A549 (cell line): ENCODE measurements around the gene NELFCD.
"Not testable (repeated sequence)": the region's sequence is repeated elsewhere in the genome, so short reads cannot be mapped to it uniquely, and the experiment has no call there.

Experiments
- CHD2 ChIP-seq: fragments of 150-350 bp; IDR thresholded peaks from 2 replicates; pipeline ENCODE4 v1.6.1; 2014; ENCODE audit warnings: low read length; ENCODE audit not compliant: partially characterized antibody
- EP300 ChIP-seq, 2 experiments: fragments of >200 bp; sonication (Bioruptor Twin); formaldehyde crosslinking; IDR thresholded peaks; 2 replicates in 1 of 2; 3 replicates in 1 of 2; pipeline ENCODE4 v1.6.1; 2016 to 2017
- MAFK ChIP-seq: fragments of 450-650 bp; IDR thresholded peaks from 2 replicates; pipeline ENCODE4 v1.6.1; 2014; ENCODE audit not compliant: partially characterized antibody
- POLR2A ChIP-seq: IDR thresholded peaks from 2 replicates; pipeline ENCODE4 v1.6.1; 2012; ENCODE audit warnings: mild to moderate bottlenecking, low read length
- RAD21 ChIP-seq, 2 experiments: fragments of >200 bp in 1 of 2; sonication (Bioruptor Twin) in 1 of 2; formaldehyde crosslinking in 1 of 2; IDR thresholded peaks in 1 of 2; conservative IDR thresholded peaks in 1 of 2; 2 replicates in 1 of 2; 3 replicates in 1 of 2; pipeline ENCODE4 v1.6.1; 2012 to 2018; ENCODE audit warnings: inconsistent platforms in 1 of 2
- RFX5 ChIP-seq: fragments of 450-650 bp; IDR thresholded peaks from 2 replicates; pipeline ENCODE4 v1.7.1; 2014; ENCODE audit warnings: antibody characterized with exemption, mild to moderate bottlenecking, moderate library complexity
- TF ChIP-seq, protein P1 (sequence below): fragments of 250-450 bp; sonication (Bioruptor Pico); IDR thresholded peaks from 2 replicates; pipeline ENCODE4 v1.5.0; 2021; ENCODE audit warnings: mild to moderate bottlenecking, moderate library complexity, borderline replicate concordance
- TF ChIP-seq, protein P2 (sequence below): fragments of >200 bp; sonication (Bioruptor Twin); formaldehyde crosslinking; IDR thresholded peaks from 3 replicates; pipeline ENCODE4 v1.5.1; 2016
- TF ChIP-seq, protein P3 (sequence below): IDR thresholded peaks from 2 replicates; pipeline ENCODE4 v1.6.1; 2012
- TF ChIP-seq, protein P4 (sequence below): fragments of 200-600 bp; sonication (generic); IDR thresholded peaks from 2 replicates; pipeline ENCODE4 v1.6.1; 2016; ENCODE audit warnings: antibody characterized with exemption, mild to moderate bottlenecking, moderate library complexity

DNA sequence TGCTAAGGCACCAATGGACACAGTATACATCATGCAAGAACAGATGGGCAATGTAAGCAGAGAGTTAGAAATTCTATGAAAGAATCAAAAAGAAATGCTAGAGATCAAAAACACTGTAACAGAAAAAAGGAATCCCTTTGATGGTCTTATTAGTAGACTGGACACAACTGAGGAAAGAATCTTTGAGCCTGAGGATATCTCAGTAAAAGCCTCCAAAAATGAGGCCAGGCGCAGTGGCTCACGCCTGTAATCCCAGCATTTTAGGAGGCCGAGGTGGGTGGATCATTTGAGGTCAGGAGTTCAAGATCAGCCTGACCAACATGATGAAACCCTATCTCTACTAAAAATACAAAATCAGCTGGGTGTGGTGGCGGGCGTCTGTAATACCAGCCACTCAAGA lies 17.1 kb upstream of the NELFCD start:
- TF ChIP-seq, protein P1, sequence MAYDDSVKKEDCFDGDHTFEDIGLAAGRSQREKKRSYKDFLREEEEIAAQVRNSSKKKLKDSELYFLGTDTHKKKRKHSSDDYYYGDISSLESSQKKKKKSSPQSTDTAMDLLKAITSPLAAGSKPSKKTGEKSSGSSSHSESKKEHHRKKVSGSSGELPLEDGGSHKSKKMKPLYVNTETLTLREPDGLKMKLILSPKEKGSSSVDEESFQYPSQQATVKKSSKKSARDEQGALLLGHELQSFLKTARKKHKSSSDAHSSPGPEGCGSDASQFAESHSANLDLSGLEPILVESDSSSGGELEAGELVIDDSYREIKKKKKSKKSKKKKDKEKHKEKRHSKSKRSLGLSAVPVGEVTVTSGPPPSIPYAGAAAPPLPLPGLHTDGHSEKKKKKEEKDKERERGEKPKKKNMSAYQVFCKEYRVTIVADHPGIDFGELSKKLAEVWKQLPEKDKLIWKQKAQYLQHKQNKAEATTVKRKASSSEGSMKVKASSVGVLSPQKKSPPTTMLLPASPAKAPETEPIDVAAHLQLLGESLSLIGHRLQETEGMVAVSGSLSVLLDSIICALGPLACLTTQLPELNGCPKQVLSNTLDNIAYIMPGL (CRISPR knock-in tag), result not testable (repeated sequence)
- TF ChIP-seq, protein P2, sequence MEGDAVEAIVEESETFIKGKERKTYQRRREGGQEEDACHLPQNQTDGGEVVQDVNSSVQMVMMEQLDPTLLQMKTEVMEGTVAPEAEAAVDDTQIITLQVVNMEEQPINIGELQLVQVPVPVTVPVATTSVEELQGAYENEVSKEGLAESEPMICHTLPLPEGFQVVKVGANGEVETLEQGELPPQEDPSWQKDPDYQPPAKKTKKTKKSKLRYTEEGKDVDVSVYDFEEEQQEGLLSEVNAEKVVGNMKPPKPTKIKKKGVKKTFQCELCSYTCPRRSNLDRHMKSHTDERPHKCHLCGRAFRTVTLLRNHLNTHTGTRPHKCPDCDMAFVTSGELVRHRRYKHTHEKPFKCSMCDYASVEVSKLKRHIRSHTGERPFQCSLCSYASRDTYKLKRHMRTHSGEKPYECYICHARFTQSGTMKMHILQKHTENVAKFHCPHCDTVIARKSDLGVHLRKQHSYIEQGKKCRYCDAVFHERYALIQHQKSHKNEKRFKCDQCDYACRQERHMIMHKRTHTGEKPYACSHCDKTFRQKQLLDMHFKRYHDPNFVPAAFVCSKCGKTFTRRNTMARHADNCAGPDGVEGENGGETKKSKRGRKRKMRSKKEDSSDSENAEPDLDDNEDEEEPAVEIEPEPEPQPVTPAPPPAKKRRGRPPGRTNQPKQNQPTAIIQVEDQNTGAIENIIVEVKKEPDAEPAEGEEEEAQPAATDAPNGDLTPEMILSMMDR, result not testable (repeated sequence)
- not testable (repeated sequence) for TF ChIP-seq POLR2A; RAD21 (conservative IDR thresholded peaks at IDR 0.05 in 1 of 2, IDR thresholded peaks at IDR 0.05 in 1 of 2); EP300 (IDR thresholded peaks at IDR 0.05); MAFK; CHD2; RFX5
- TF ChIP-seq, protein P3, sequence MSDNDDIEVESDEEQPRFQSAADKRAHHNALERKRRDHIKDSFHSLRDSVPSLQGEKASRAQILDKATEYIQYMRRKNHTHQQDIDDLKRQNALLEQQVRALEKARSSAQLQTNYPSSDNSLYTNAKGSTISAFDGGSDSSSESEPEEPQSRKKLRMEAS, result not testable (repeated sequence)
- TF ChIP-seq, protein P4, sequence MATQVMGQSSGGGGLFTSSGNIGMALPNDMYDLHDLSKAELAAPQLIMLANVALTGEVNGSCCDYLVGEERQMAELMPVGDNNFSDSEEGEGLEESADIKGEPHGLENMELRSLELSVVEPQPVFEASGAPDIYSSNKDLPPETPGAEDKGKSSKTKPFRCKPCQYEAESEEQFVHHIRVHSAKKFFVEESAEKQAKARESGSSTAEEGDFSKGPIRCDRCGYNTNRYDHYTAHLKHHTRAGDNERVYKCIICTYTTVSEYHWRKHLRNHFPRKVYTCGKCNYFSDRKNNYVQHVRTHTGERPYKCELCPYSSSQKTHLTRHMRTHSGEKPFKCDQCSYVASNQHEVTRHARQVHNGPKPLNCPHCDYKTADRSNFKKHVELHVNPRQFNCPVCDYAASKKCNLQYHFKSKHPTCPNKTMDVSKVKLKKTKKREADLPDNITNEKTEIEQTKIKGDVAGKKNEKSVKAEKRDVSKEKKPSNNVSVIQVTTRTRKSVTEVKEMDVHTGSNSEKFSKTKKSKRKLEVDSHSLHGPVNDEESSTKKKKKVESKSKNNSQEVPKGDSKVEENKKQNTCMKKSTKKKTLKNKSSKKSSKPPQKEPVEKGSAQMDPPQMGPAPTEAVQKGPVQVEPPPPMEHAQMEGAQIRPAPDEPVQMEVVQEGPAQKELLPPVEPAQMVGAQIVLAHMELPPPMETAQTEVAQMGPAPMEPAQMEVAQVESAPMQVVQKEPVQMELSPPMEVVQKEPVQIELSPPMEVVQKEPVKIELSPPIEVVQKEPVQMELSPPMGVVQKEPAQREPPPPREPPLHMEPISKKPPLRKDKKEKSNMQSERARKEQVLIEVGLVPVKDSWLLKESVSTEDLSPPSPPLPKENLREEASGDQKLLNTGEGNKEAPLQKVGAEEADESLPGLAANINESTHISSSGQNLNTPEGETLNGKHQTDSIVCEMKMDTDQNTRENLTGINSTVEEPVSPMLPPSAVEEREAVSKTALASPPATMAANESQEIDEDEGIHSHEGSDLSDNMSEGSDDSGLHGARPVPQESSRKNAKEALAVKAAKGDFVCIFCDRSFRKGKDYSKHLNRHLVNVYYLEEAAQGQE, result not testable (repeated sequence)
